IgD-negative memory B cell (primary cell): Measurements from ENCODE around the gene CHST14. TPM values are rescaled to one million over a fixed set of nuclear protein-coding genes. Genes with fewer than 3 reads are reported as not detected.

Experiments
- H3K27ac Mint-ChIP-seq, 3 donors: one replicate each; pipeline ENCODE4 v1.8.0; 2020 to 2022; ENCODE audit warnings: mild to moderate bottlenecking in 3 of 3, mixed read lengths in 3 of 3, moderate library complexity in 1 of 3
- H3K27me3 Mint-ChIP-seq: one replicate; pipeline ENCODE4 v1.8.0; 2021; ENCODE audit warnings: mixed read lengths
- H3K36me3 Mint-ChIP-seq: one replicate; pipeline ENCODE4 v1.8.0; 2020; ENCODE audit warnings: mild to moderate bottlenecking, mixed read lengths
- H3K4me1 Mint-ChIP-seq, 3 donors: one replicate each; pipeline ENCODE4 v1.8.0; 2020 to 2022; ENCODE audit warnings: mixed read lengths in 3 of 3, mild to moderate bottlenecking in 1 of 3
- H3K4me3 Mint-ChIP-seq, 4 donors: one replicate each; pipeline ENCODE4 v1.8.0; 2020 to 2022; ENCODE audit warnings: mild to moderate bottlenecking in 4 of 4, mixed read lengths in 4 of 4, moderate library complexity in 3 of 4
- H3K9me3 Mint-ChIP-seq, 3 donors: one replicate each; pipeline ENCODE4 v1.8.0; 2020 to 2021; ENCODE audit warnings: mixed read lengths in 3 of 3, mild to moderate bottlenecking in 1 of 3
- polyA plus RNA-seq: library from polyadenylated mRNA; unstranded; fragments of 300-500 nt; fragmentation: Illumina TruSeq; gene quantifications from one replicate; pipeline ENCODE4 v1.2.3, GENCODE V29; 2021

CHST14 gene
- polyA plus RNA-seq, 1 donor from 2014 or later, result 1.8 TPM

- peaks cover 17% of the 10 kb centered on the region for H3K27me3 Mint-ChIP-seq
- H3K27ac Mint-ChIP-seq, result no peak overlapping the region
- H3K4me3 Mint-ChIP-seq, result no peak overlapping the region
- H3K4me1 Mint-ChIP-seq, result no peaks in the 10 kb centered on the region
- peaks cover 1% of the 10 kb centered on the region for H3K36me3 Mint-ChIP-seq
- no peaks in the 10 kb centered on the region for H3K9me3 Mint-ChIP-seq
Observed at GRCh38 chr15:40483919-40484318, 13.1 kb downstream of the CHST14 start.

- peak overlapping the region in 1 of 3 donors; percentile 10 for H3K27ac Mint-ChIP-seq
- H3K9me3 Mint-ChIP-seq, result no peaks in the 10 kb centered on the region
- no peaks in the 10 kb centered on the region for H3K4me1 Mint-ChIP-seq
- H3K27me3 Mint-ChIP-seq, result peaks cover 14% of the 10 kb centered on the region
- no peaks in the 10 kb centered on the region for H3K36me3 Mint-ChIP-seq
- H3K4me3 Mint-ChIP-seq, result peak overlapping the region in 2 of 4 donors; percentile 28 to 72
Observed at GRCh38 chr15:40486066-40486770, 15.4 kb downstream of the CHST14 start.

- Mint-ChIP-seq H3K36me3 (no peaks in the 10 kb centered on the region), H3K27ac (no peak overlapping the region), H3K27me3 (peaks cover 7% of the 10 kb centered on the region), H3K4me3 (no peak overlapping the region), H3K9me3 (no peaks in the 10 kb centered on the region), H3K4me1 (no peaks in the 10 kb centered on the region)
Observed at GRCh38 chr15:40487816-40488682, 17.3 kb downstream of the CHST14 start.

- no peaks in the 10 kb centered on the region for H3K36me3 Mint-ChIP-seq
- no peaks in the 10 kb centered on the region for H3K9me3 Mint-ChIP-seq
- H3K4me3 Mint-ChIP-seq, result no peak overlapping the region
- no peak overlapping the region for H3K27ac Mint-ChIP-seq
- H3K4me1 Mint-ChIP-seq, result peaks cover 0 to 4% (median 2%) of the 10 kb centered on the region in 3 donors
- H3K27me3 Mint-ChIP-seq, result peaks cover 7% of the 10 kb centered on the region
Observed at GRCh38 chr15:40489274-40490175, 18.7 kb downstream of the CHST14 start.

GRCh38 chr15:40493089-40493840, 22.5 kb downstream of the CHST14 start:
- Mint-ChIP-seq H3K27me3 (no peaks in the 10 kb centered on the region), H3K27ac (no peak overlapping the region), H3K9me3 (no peaks in the 10 kb centered on the region), H3K36me3 (no peaks in the 10 kb centered on the region), H3K4me1 (peaks cover 0 to 6% (median 2%) of the 10 kb centered on the region in 3 donors), H3K4me3 (no peak overlapping the region)

- Mint-ChIP-seq H3K27me3 (peaks cover 2% of the 10 kb centered on the region), H3K4me1 (peaks cover 0 to 6% (median 2%) of the 10 kb centered on the region in 3 donors), H3K4me3 (no peak overlapping the region), H3K9me3 (no peaks in the 10 kb centered on the region), H3K27ac (no peak overlapping the region), H3K36me3 (no peaks in the 10 kb centered on the region)
Observed at GRCh38 chr15:40495516-40495915, 24.7 kb downstream of the CHST14 start.

- no peak overlapping the region for H3K27ac Mint-ChIP-seq
- no peaks in the 10 kb centered on the region for H3K36me3 Mint-ChIP-seq
- no peaks in the 10 kb centered on the region for H3K9me3 Mint-ChIP-seq
- peaks cover 8% of the 10 kb centered on the region for H3K27me3 Mint-ChIP-seq
- H3K4me1 Mint-ChIP-seq, result peaks cover 0 to 5% (median under 1%) of the 10 kb centered on the region in 3 donors
- H3K4me3 Mint-ChIP-seq, result no peak overlapping the region
Observed at GRCh38 chr15:40498418-40498817, 27.6 kb downstream of the CHST14 start.

- Mint-ChIP-seq H3K27ac (no peak overlapping the region), H3K4me3 (no peak overlapping the region), H3K9me3 (no peaks in the 10 kb centered on the region), H3K27me3 (peaks cover 12% of the 10 kb centered on the region), H3K4me1 (peaks cover 0 to 2% (median 0%) of the 10 kb centered on the region in 3 donors), H3K36me3 (no peaks in the 10 kb centered on the region)
Observed at GRCh38 chr15:40498891-40499290, 28.1 kb downstream of the CHST14 start.

GRCh38 chr15:40499931-40500330, 29.1 kb downstream of the CHST14 start:
- Mint-ChIP-seq H3K4me1 (peaks cover 0 to 2% (median 0%) of the 10 kb centered on the region in 3 donors), H3K4me3 (no peak overlapping the region), H3K27ac (no peak overlapping the region), H3K9me3 (no peaks in the 10 kb centered on the region), H3K36me3 (no peaks in the 10 kb centered on the region), H3K27me3 (peaks cover 15% of the 10 kb centered on the region)

- Mint-ChIP-seq H3K27me3 (peaks cover 18% of the 10 kb centered on the region), H3K4me3 (no peak overlapping the region), H3K36me3 (no peaks in the 10 kb centered on the region), H3K9me3 (no peaks in the 10 kb centered on the region), H3K4me1 (peaks cover 0 to 2% (median 0%) of the 10 kb centered on the region in 3 donors), H3K27ac (no peak overlapping the region)
Observed at GRCh38 chr15:40500568-40501330, 30.0 kb downstream of the CHST14 start.

- peaks cover 0 to 3% (median 3%) of the 10 kb centered on the region in 3 donors for H3K4me1 Mint-ChIP-seq
- H3K36me3 Mint-ChIP-seq, result no peaks in the 10 kb centered on the region
- H3K4me3 Mint-ChIP-seq, result no peak overlapping the region
- no peaks in the 10 kb centered on the region for H3K9me3 Mint-ChIP-seq
- H3K27ac Mint-ChIP-seq, result no peak overlapping the region
- peaks cover 18% of the 10 kb centered on the region for H3K27me3 Mint-ChIP-seq
Observed at GRCh38 chr15:40501487-40501886, 30.7 kb downstream of the CHST14 start.

- Mint-ChIP-seq H3K9me3 (no peaks in the 10 kb centered on the region), H3K27ac (no peak overlapping the region), H3K4me3 (peak overlapping the region in 2 of 4 donors; percentile 59 to 76), H3K4me1 (peaks cover 13 to 21% (median 20%) of the 10 kb centered on the region in 3 donors), H3K36me3 (no peaks in the 10 kb centered on the region), H3K27me3 (peaks cover 18% of the 10 kb centered on the region)
Observed at GRCh38 chr15:40506964-40507571, 36.3 kb downstream of the CHST14 start.

GRCh38 chr15:40508216-40508615, 37.4 kb downstream of the CHST14 start:
- Mint-ChIP-seq H3K4me1 (peaks cover 16 to 24% (median 22%) of the 10 kb centered on the region in 3 donors), H3K27me3 (peaks cover 14% of the 10 kb centered on the region), H3K4me3 (peak overlapping the region in 1 of 4 donors; percentile 43), H3K9me3 (no peaks in the 10 kb centered on the region), H3K27ac (no peak overlapping the region), H3K36me3 (no peaks in the 10 kb centered on the region)
